SK-N-MC (cell line): Measurements from ENCODE around the gene AUTS2.

Experiments
- DNase-seq: peaks from one replicate; pipeline ENCODE4 v3.0.0-alpha.2; 2011; ENCODE audit warnings: low read depth, low spot score
- H3K27ac ChIP-seq: fragments of 200-600 bp; sonication (generic); 2 replicates; pipeline ENCODE4 v1.5.1; 2016; ENCODE audit warnings: mixed run types
- H3K36me3 ChIP-seq: fragments of 200-600 bp; sonication (generic); 2 replicates; pipeline ENCODE4 v1.6.1; 2017; ENCODE audit warnings: antibody characterized with exemption, low read length, mixed read lengths; ENCODE audit not compliant: insufficient read depth
- H3K4me3 ChIP-seq: fragments of 200-600 bp; sonication (generic); 2 replicates; pipeline ENCODE4 v1.5.1; 2016
- H3K9ac ChIP-seq: fragments of 200-600 bp; sonication (generic); 2 replicates; pipeline ENCODE4 v1.8.0; 2017; ENCODE audit warnings: mixed run types, mixed read lengths; ENCODE audit not compliant: insufficient read length
- H3K9me3 ChIP-seq: fragments of 200-600 bp; sonication (generic); 2 replicates; pipeline ENCODE4 v1.6.1; 2017; ENCODE audit warnings: low read depth, mild to moderate bottlenecking, antibody characterized with exemption, low read length, moderate library complexity, mixed read lengths
- EZH2 ChIP-seq: fragments of 200-600 bp; sonication (generic); IDR thresholded peaks from one replicate; pipeline ENCODE4 v1.6.1; 2017; ENCODE audit warnings: antibody characterized with exemption
- FOXP2 ChIP-seq: optimal IDR thresholded peaks from 2 replicates; pipeline ENCODE3; 2011; ENCODE audit warnings: mild to moderate bottlenecking, moderate library complexity; ENCODE audit not compliant: insufficient read depth; ENCODE audit errors: extremely low read length, control extremely low read depth
- POLR2AphosphoS5 ChIP-seq: IDR thresholded peaks from 2 replicates; pipeline ENCODE4 v1.6.1; 2012; ENCODE audit warnings: mild to moderate bottlenecking, low read depth, low read length, borderline replicate concordance

The AUTS2 gene

GRCh38 chr7:70585071-70585470 is 986.8 kb downstream of the AUTS2 start:
- Histone ChIP-seq H3K27ac (no peak overlapping the region), H3K4me3 (no peak overlapping the region), H3K9me3 (no peaks in the 10 kb centered on the region), H3K36me3 (no peaks in the 10 kb centered on the region), H3K9ac (no peak overlapping the region)
- DNase-seq = no peak
- TF ChIP-seq EZH2 = no peak
- no peak for TF ChIP-seq FOXP2
- no peak for TF ChIP-seq POLR2AphosphoS5

DNA sequence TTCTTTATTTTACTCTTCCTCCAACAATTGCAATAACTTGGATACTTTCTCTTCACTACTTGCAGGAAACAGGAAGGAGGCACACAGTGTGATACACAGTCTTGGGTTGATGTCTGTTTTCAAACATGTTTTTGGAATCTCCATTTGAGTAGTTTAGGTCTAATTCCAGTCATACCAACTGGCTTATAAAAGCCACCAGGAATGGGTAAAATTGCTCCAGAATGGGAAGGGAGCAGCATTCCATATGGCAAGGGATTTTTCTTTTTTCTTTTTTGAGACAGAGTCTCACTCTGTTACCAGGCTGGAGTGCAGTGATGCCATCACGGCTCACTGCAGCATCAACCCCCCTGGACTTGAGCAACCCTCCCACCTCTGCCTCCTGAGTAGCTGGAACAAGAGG is 988.5 kb downstream of the AUTS2 start:
- Histone ChIP-seq H3K9ac (no peak overlapping the region), H3K36me3 (no peaks in the 10 kb centered on the region), H3K9me3 (no peaks in the 10 kb centered on the region), H3K27ac (no peak overlapping the region), H3K4me3 (no peak overlapping the region)
- DNase-seq = no peak
- no peak for TF ChIP-seq EZH2
- no peak for TF ChIP-seq FOXP2
- no peak for TF ChIP-seq POLR2AphosphoS5

- no peak for DNase-seq
- TF ChIP-seq POLR2AphosphoS5 (no peak), FOXP2 (no peak), EZH2 (no peak)
- H3K27ac ChIP-seq = no peak overlapping the region
- H3K9ac ChIP-seq = no peak overlapping the region
- H3K9me3 ChIP-seq = no peaks in the 10 kb centered on the region
- no peaks in the 10 kb centered on the region for H3K36me3 ChIP-seq
- no peak overlapping the region for H3K4me3 ChIP-seq
These were observed 989.5 kb downstream of the AUTS2 start for GRCh38 chr7:70587739-70588138.

DNA sequence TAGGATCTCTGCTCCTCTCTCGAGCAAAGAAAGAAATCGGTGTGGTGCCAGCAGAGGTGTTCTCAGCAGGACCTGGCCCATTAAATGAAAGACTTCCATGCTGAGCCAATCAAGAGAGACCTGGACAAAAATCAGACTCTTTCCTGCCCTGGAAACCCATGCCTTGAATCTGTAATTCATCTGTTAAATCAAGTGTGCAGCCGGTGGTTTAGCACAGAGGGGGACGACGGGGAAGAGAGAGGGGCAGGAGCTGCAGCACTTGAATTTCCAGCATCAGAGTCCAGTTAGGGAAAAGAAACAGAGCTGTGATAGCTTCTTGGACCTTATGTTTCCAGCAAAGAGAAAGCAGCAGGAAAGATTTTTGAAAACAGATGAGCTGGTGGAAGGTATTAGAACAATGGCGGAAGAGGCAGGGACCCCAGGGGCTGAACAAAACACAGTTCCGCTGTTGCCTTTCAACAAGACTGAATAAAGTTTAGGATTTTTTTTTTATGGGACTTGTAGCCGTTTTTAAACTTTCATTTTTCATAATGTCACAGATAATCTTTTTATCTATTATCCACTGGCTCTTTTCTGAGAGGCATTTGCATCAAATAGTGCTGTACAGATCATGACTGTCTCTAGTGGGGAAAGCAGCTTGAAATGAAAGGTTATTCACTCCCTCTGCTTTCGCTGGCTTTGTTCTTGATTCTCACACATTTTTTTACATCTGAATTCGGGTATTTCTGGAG is 990.1 kb downstream of the AUTS2 start:
- no peak for DNase-seq

DNA sequence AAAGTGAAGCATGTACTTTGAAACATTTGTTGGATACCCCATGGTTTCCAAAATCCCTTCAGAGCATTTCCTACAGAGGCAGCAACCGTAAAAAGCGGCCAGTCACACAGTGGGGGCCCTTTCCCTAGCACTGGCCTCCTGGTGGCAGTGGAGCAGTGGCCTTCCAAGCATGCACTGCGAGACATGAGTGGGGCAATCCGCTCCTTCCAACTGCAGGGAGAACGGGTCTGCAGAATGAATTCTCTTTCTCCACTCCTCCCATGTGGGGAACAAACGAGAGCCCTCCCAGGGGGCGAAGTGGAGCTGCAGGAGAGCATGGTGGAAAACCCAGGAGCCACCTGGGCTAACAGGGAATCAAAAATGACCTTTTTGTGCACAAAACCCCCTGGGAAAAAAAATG is 990.7 kb downstream of the AUTS2 start:
- Histone ChIP-seq H3K9ac (no peak overlapping the region), H3K4me3 (no peak overlapping the region), H3K9me3 (no peaks in the 10 kb centered on the region), H3K36me3 (no peaks in the 10 kb centered on the region), H3K27ac (no peak overlapping the region)
- TF ChIP-seq EZH2 = no peak
- TF ChIP-seq POLR2AphosphoS5 = no peak
- TF ChIP-seq FOXP2 = no peak
- no peak for DNase-seq

More for the DNA sequence above, 990.1 kb downstream of the AUTS2 start:
- H3K9me3 ChIP-seq = no peaks in the 10 kb centered on the region
- no peak for TF ChIP-seq POLR2AphosphoS5
- TF ChIP-seq EZH2 = no peak
- no peak for TF ChIP-seq FOXP2
- H3K4me3 ChIP-seq = no peak overlapping the region
- H3K36me3 ChIP-seq = no peaks in the 10 kb centered on the region
- no peak overlapping the region for H3K27ac ChIP-seq
- H3K9ac ChIP-seq = no peak overlapping the region

- H3K36me3 ChIP-seq = no peaks in the 10 kb centered on the region
- no peak overlapping the region for H3K27ac ChIP-seq
- DNase-seq = no peak
- no peak overlapping the region for H3K9ac ChIP-seq
- TF ChIP-seq POLR2AphosphoS5 = no peak
- TF ChIP-seq EZH2 = no peak
- no peak for TF ChIP-seq FOXP2
- no peak overlapping the region for H3K4me3 ChIP-seq
- no peaks in the 10 kb centered on the region for H3K9me3 ChIP-seq
These were observed 991.3 kb downstream of the AUTS2 start for GRCh38 chr7:70589590-70589989.

- TF ChIP-seq POLR2AphosphoS5 (no peak), EZH2 (no peak), FOXP2 (no peak)
- no peak overlapping the region for H3K9ac ChIP-seq
- H3K27ac ChIP-seq = no peak overlapping the region
- no peaks in the 10 kb centered on the region for H3K36me3 ChIP-seq
- H3K4me3 ChIP-seq = no peak overlapping the region
- DNase-seq = no peak
- H3K9me3 ChIP-seq = no peaks in the 10 kb centered on the region
These were observed 992.0 kb downstream of the AUTS2 start for GRCh38 chr7:70590126-70590854.

DNA sequence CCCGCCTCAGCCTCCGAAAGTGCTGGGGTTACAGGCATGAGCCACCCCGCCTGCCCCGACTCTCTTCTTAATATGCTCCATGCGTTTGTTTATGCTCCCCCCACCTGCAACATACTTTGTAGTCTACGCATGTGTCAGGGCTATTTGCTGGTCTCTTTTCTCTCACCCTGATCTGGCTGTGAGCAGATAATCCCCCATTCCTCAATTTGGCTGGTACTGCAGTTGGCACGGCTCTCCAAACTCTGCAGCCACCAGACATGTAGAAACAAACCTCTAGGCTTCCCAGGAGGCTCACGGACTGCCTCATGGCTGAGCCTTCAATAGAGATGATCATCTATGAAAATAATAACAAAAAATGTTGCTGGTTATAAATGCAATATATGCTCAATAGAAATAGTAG is 993.4 kb downstream of the AUTS2 start:
- no peak for DNase-seq
- TF ChIP-seq POLR2AphosphoS5 (no peak), EZH2 (no peak), FOXP2 (no peak)
- no peak overlapping the region for H3K9ac ChIP-seq
- no peak overlapping the region for H3K4me3 ChIP-seq
- no peaks in the 10 kb centered on the region for H3K9me3 ChIP-seq
- no peaks in the 10 kb centered on the region for H3K36me3 ChIP-seq
- no peak overlapping the region for H3K27ac ChIP-seq

DNA sequence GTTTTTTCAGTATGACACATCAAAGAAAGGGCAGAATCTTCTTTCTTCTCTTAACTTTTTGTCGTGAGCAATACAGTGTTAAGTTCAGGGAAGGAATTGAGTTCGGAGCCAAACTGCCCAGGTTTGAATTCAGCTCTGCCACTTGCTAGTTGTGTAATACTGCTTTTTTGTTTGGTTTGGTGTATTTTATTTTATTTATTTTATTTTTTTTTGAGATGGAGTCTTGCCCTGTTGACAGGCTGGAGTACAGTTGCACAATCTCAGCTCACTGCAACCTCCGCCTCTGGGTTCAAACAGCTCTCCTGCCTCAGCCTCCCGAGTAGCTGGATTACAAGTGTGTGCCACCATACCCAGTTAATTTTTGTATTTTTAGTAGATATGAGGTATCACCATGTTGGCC is 993.9 kb downstream of the AUTS2 start:
- Histone ChIP-seq H3K27ac (no peak overlapping the region), H3K9me3 (no peaks in the 10 kb centered on the region), H3K36me3 (no peaks in the 10 kb centered on the region), H3K9ac (no peak overlapping the region), H3K4me3 (no peak overlapping the region)
- DNase-seq = no peak
- TF ChIP-seq EZH2 (no peak), POLR2AphosphoS5 (no peak), FOXP2 (no peak)
